ENCODE results near the gene FGFR2. TPM values are rescaled to one million over a fixed set of nuclear protein-coding genes. Genes with fewer than 3 reads are reported as not detected.
A peak's percentile ranks its signal among the peaks of the same experiment; 100 is the strongest.

The FGFR2 gene
- total RNA-seq, 4 donors from 2014 or later, result 41.6 to 79.3 (median 60.5) TPM

GRCh38 chr10:121532292-121532864, 65.9 kb downstream of the FGFR2 start:
- peaks cover 0 to 25% (median 0%) of the 10 kb centered on the region in 3 donors for H3K4me1 ChIP-seq
- TF ChIP-seq POLR2AphosphoS5 (IDR thresholded peaks at IDR 0.05), result no peak
- no peak overlapping the region for H3K4me3 ChIP-seq
- no peak overlapping the region for H3K27ac ChIP-seq
- no peaks in the 10 kb centered on the region for H3K27me3 ChIP-seq
- ATAC-seq, result no peak
- WGBS, 2 donors (ENCODE audit: low coverage in 1 of 2), result 93 to 94% methylated on average over 6 of the region's 13 CpGs
- no peaks in the 10 kb centered on the region for H3K9me3 ChIP-seq
- peaks cover 0 to 1% of the 10 kb centered on the region in 2 donors for H3K36me3 ChIP-seq

GRCh38 chr10:121531830-121532178, 66.4 kb downstream of the FGFR2 start:
- no peak for TF ChIP-seq POLR2A (IDR thresholded peaks at IDR 0.05)
- TF ChIP-seq EP300 (IDR thresholded peaks at IDR 0.05), result no peak
- no peak for TF ChIP-seq POLR2AphosphoS5 (IDR thresholded peaks at IDR 0.05)
- TF ChIP-seq CTCF (IDR thresholded peaks at IDR 0.05), result no peak
- 85% methylated on average over 4 to 10 of the region's 11 CpGs for WGBS, 2 donors (ENCODE audit: low coverage in 1 of 2)
- H3K9me3 ChIP-seq, result no peaks in the 10 kb centered on the region
- no peaks in the 10 kb centered on the region for H3K36me3 ChIP-seq
- H3K27ac ChIP-seq, result no peak overlapping the region
- no peak for ATAC-seq
- H3K27me3 ChIP-seq, result no peaks in the 10 kb centered on the region
- peaks cover 0 to 30% (median 0%) of the 10 kb centered on the region in 3 donors for H3K4me1 ChIP-seq
- no peak overlapping the region for H3K4me3 ChIP-seq

- H3K4me1 ChIP-seq, result peaks cover 0 to 27% (median 0%) of the 10 kb centered on the region in 3 donors
- no peaks in the 10 kb centered on the region for H3K27me3 ChIP-seq
- no peak for ATAC-seq
- no peaks in the 10 kb centered on the region for H3K9me3 ChIP-seq
- H3K4me3 ChIP-seq, result no peak overlapping the region
- TF ChIP-seq CTCF (IDR thresholded peaks at IDR 0.05) (no peak), POLR2AphosphoS5 (IDR thresholded peaks at IDR 0.05) (no peak), POLR2A (IDR thresholded peaks at IDR 0.05) (no peak), EP300 (IDR thresholded peaks at IDR 0.05) (no peak)
- no peaks in the 10 kb centered on the region for H3K36me3 ChIP-seq
- no peak overlapping the region for H3K27ac ChIP-seq
- WGBS, 2 donors (ENCODE audit: low coverage in 1 of 2), result 78 to 84% methylated on average over 6 to 8 of the region's 13 CpGs
These were observed 67.0 kb downstream of the FGFR2 start for GRCh38 chr10:121531076-121531829.

GRCh38 chr10:121530481-121531075, 67.7 kb downstream of the FGFR2 start:
- WGBS, 2 donors (ENCODE audit: low coverage in 1 of 2), result 82 to 91% methylated on average over 5 to 7 of the region's 7 CpGs
- no peak overlapping the region for H3K4me3 ChIP-seq
- no peaks in the 10 kb centered on the region for H3K27me3 ChIP-seq
- no peaks in the 10 kb centered on the region for H3K36me3 ChIP-seq
- no peak for ATAC-seq
- peaks cover 0 to 24% (median 0%) of the 10 kb centered on the region in 3 donors for H3K4me1 ChIP-seq
- no peak overlapping the region for H3K27ac ChIP-seq
- TF ChIP-seq CTCF (IDR thresholded peaks at IDR 0.05) (no peak), POLR2A (IDR thresholded peaks at IDR 0.05) (no peak), EP300 (IDR thresholded peaks at IDR 0.05) (no peak), POLR2AphosphoS5 (IDR thresholded peaks at IDR 0.05) (no peak)
- no peaks in the 10 kb centered on the region for H3K9me3 ChIP-seq

- TF ChIP-seq POLR2A (IDR thresholded peaks at IDR 0.05), result no peak
- peak; percentile 80 for TF ChIP-seq POLR2AphosphoS5 (IDR thresholded peaks at IDR 0.05)
- TF ChIP-seq EP300 (IDR thresholded peaks at IDR 0.05), result no peak
- no peak for TF ChIP-seq CTCF (IDR thresholded peaks at IDR 0.05)
- Histone ChIP-seq H3K4me3 (no peak overlapping the region), H3K36me3 (no peaks in the 10 kb centered on the region), H3K9me3 (no peaks in the 10 kb centered on the region), H3K27me3 (no peaks in the 10 kb centered on the region), H3K4me1 (peaks cover 4 to 51% (median 11%) of the 10 kb centered on the region in 3 donors), H3K27ac (peak overlapping the region in 3 of 4 donors; percentile 26 to 82 (median 74))
- 14 to 16% methylated on average over 1 to 4 of the region's 6 CpGs for WGBS, 2 donors (ENCODE audit: low coverage in 1 of 2)
- ATAC-seq, result peak; percentile 66
These were observed 70.6 kb downstream of the FGFR2 start for GRCh38 chr10:121527690-121528089.
